SK-N-SH (cell line): ENCODE measurements around the gene DMGDH. TPM values are rescaled to one million over a fixed set of nuclear protein-coding genes. Genes with fewer than 3 reads are reported as not detected.

Experiments used
- CTCF ChIA-PET: fragments of 300-600, 350-600 bp; formaldehyde crosslinking; extraction: SDS; loops from one replicate; lab custom pipeline; 2021; lab: Yijun Ruan, JAX
- POLR2A ChIA-PET: fragments of 350-600 bp; sonication (Branson Sonifier 250); formaldehyde crosslinking; extraction: SDS; loops from one replicate; lab custom pipeline; 2020; ENCODE audit warnings: antibody characterized with exemption, inconsistent platforms; lab: Yijun Ruan, JAX
- DNase-seq: peaks from one replicate; pipeline ENCODE4 v3.0.0; 2012
- H2AFZ ChIP-seq: fragments of 200-600 bp; sonication (generic); 2 replicates; pipeline ENCODE4 v1.8.1; 2016; ENCODE audit warnings: antibody characterized with exemption, mild to moderate bottlenecking, low read depth
- H3F3A ChIP-seq: fragments of 200-600 bp; sonication (generic); replicated peaks from 2 replicates; pipeline ENCODE3; 2016; ENCODE audit warnings: antibody characterized with exemption, mild to moderate bottlenecking; ENCODE audit not compliant: insufficient read depth
- H3K27ac ChIP-seq, 2 experiments: fragments of 200-500 bp in 1 of 2; fragments of 200-600 bp in 1 of 2; sonication (Bioruptor generic) in 1 of 2; sonication (generic), shearing (Covaris generic) in 1 of 2; 2 replicates each; pipeline versions ENCODE4 v1.5.1 to v1.6.1; 2014 to 2016; ENCODE audit warnings: low read depth in 2 of 2, inconsistent platforms in 1 of 2, low read length in 1 of 2, mild to moderate bottlenecking in 1 of 2, mixed read lengths in 1 of 2
- H3K27me3 ChIP-seq: fragments of 200-600 bp; sonication (generic), shearing (Covaris generic); 2 replicates; pipeline ENCODE4 v1.6.1; 2016; ENCODE audit warnings: mixed run types; ENCODE audit not compliant: insufficient read depth
- H3K36me3 ChIP-seq, 2 experiments: fragments of 200-500 bp in 1 of 2; fragments of 200-600 bp in 1 of 2; sonication (Bioruptor generic) in 1 of 2; sonication (generic) in 1 of 2; replicated peaks in 1 of 2; 2 replicates each; pipeline versions ENCODE3 to v1.5.1; 2014 to 2016; ENCODE audit warnings: low read length in 1 of 2, mild to moderate bottlenecking in 1 of 2; ENCODE audit not compliant: insufficient read depth in 2 of 2, control insufficient read depth in 1 of 2
- H3K4me1 ChIP-seq, 2 experiments: fragments of 200-500 bp in 1 of 2; fragments of 200-600 bp in 1 of 2; sonication (Bioruptor generic) in 1 of 2; sonication (generic), shearing (Covaris generic) in 1 of 2; 2 replicates each; pipeline versions ENCODE4 v1.5.1 to v1.6.1; 2014 to 2016; ENCODE audit warnings: low read depth in 1 of 2, low read length in 1 of 2, mixed run types in 1 of 2; ENCODE audit not compliant: insufficient read depth in 2 of 2, control insufficient read depth in 1 of 2
- H3K4me2 ChIP-seq: fragments of 200-600 bp; sonication (generic), shearing (Covaris generic); 2 replicates; pipeline ENCODE4 v1.6.1; 2017; ENCODE audit warnings: mixed run types
- H3K4me3 ChIP-seq, 2 experiments: fragments of 200-500 bp in 1 of 2; fragments of 200-600 bp in 1 of 2; sonication (Bioruptor generic) in 1 of 2; sonication (generic), shearing (Covaris generic) in 1 of 2; 2 replicates each; pipeline versions ENCODE4 v1.5.1 to v1.8.1; 2014 to 2016; ENCODE audit warnings: low read depth in 2 of 2, inconsistent platforms in 1 of 2, low read length in 1 of 2, mild to moderate bottlenecking in 1 of 2, mixed read lengths in 1 of 2, moderate library complexity in 1 of 2
- H3K79me2 ChIP-seq: fragments of 200-600 bp; sonication (generic); 2 replicates; pipeline ENCODE4 v1.8.1; 2017; ENCODE audit warnings: mild to moderate bottlenecking; ENCODE audit not compliant: insufficient read depth
- H3K9ac ChIP-seq: fragments of 200-600 bp; sonication (generic); 2 replicates; pipeline ENCODE4 v1.6.1; 2017; ENCODE audit warnings: mixed run types
- H3K9me2 ChIP-seq: fragments of 200-600 bp; sonication (generic); 2 replicates; pipeline ENCODE4 v1.6.1; 2017; ENCODE audit warnings: mixed run types
- H3K9me3 ChIP-seq: fragments of 200-600 bp; sonication (generic); 2 replicates; pipeline ENCODE4 v1.6.1; 2017; ENCODE audit warnings: mixed run types, mild to moderate bottlenecking, moderate library complexity
- H4K20me1 ChIP-seq: fragments of 200-600 bp; sonication (generic); 2 replicates; pipeline ENCODE4 v1.6.1; 2017; ENCODE audit warnings: mild to moderate bottlenecking, mixed run types; ENCODE audit not compliant: insufficient read depth
- FOSL2 ChIP-seq: IDR thresholded peaks from 2 replicates; pipeline ENCODE4 v1.4.0; 2012; ENCODE audit warnings: low read depth, mild to moderate bottlenecking, moderate library complexity, borderline replicate concordance
- GATA2 ChIP-seq: sonication (generic); formaldehyde crosslinking; IDR thresholded peaks from 2 replicates; pipeline ENCODE4 v1.5.0; 2020; ENCODE audit warnings: mild to moderate bottlenecking, missing genetic modification reagents
- JUND ChIP-seq: IDR thresholded peaks from 2 replicates; pipeline ENCODE4 v1.4.0; 2012
- MXI1 ChIP-seq: IDR thresholded peaks from 2 replicates; pipeline ENCODE4 v1.6.1; 2012; ENCODE audit warnings: mild to moderate bottlenecking, low read depth, low read length, improper control_type of control experiment
- NRF1 ChIP-seq: IDR thresholded peaks from 2 replicates; pipeline ENCODE4 v1.6.1; 2012; ENCODE audit warnings: low read depth, mild to moderate bottlenecking, low read length
- RXRA ChIP-seq: IDR thresholded peaks from 2 replicates; pipeline ENCODE4 v1.4.0; 2012; ENCODE audit warnings: low read depth, mild to moderate bottlenecking, borderline replicate concordance
- SIN3A ChIP-seq: IDR thresholded peaks from 2 replicates; pipeline ENCODE4 v1.6.1; 2012; ENCODE audit warnings: low read depth, mild to moderate bottlenecking, low read length, moderate library complexity, borderline replicate concordance
- WGBS: methylation state at CpG from one replicate; pipeline ENCODE4 v1.1.6; 2017; ENCODE audit warnings: low lambda C conversion rate; 5-methylcytosine and 5-hydroxymethylcytosine counted together
- polyA plus RNA-seq, 3 experiments: library from polyadenylated mRNA; depleted of rRNA; stranded (reverse); fragments of >200 nt; gene quantifications; 2 replicates each; pipeline ENCODE4 v1.2.3, GENCODE V29; 2012
- TF ChIP-seq, protein P1 (sequence below): IDR thresholded peaks from 2 replicates; pipeline ENCODE4 v1.4.0; 2012; ENCODE audit warnings: low read depth, borderline replicate concordance

The DMGDH gene
- polyA plus RNA-seq, 1 of the 3 experiments (the other 2 are of a cell fraction) = 0.56 TPM

DNA sequence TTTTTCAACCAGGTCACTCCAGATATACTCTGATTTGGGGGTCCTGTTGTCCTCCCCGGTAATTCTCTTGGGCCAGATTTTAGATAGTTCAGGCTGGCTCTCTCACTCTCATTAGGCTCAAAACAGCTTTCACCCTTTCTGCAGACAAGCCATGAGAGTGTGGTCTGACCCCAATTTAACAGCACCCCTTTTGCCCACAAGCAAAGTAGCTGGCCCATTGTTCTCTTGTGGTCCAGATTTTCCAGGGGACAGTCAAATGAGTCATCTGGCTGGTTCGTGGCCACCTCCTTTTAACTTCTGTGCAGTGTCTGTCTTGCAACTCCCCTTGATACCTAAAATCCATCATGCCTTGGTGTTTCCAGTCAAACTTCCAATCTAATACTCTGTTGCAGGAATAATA, 16.6 kb upstream of the DMGDH start (continued):
- TF ChIP-seq, protein P1, sequence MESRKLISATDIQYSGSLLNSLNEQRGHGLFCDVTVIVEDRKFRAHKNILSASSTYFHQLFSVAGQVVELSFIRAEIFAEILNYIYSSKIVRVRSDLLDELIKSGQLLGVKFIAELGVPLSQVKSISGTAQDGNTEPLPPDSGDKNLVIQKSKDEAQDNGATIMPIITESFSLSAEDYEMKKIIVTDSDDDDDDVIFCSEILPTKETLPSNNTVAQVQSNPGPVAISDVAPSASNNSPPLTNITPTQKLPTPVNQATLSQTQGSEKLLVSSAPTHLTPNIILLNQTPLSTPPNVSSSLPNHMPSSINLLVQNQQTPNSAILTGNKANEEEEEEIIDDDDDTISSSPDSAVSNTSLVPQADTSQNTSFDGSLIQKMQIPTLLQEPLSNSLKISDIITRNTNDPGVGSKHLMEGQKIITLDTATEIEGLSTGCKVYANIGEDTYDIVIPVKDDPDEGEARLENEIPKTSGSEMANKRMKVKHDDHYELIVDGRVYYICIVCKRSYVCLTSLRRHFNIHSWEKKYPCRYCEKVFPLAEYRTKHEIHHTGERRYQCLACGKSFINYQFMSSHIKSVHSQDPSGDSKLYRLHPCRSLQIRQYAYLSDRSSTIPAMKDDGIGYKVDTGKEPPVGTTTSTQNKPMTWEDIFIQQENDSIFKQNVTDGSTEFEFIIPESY = no peak
- TF ChIP-seq NRF1 = no peak
- no peak for TF ChIP-seq RXRA

DNA sequence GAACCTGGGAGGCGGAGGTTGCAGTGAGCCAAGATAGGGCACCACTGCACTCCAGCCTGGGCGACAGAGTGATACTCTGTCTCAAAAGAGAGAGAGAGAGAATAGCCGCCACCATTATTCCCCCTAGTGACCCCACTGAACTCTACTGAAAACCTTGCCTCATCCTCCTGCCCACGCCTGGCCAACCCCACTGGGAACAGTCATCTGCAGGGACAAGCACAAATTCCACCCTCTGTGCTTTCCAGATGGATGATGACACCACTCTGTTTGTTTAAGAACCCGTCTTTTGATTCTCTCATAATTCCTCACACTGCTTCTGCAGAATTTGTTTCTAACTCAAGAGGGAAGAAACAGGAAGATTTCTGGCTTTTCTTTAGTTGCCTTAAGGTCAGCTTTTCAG, 12.3 kb upstream of the DMGDH start:
- Histone ChIP-seq H3K4me2 (no peak overlapping the region), H3K9ac (no peak overlapping the region), H3F3A (no peaks in the 10 kb centered on the region), H3K27ac (no peak overlapping the region), H3K27me3 (no peaks in the 10 kb centered on the region), H3K4me3 (no peak overlapping the region), H3K9me3 (no peaks in the 10 kb centered on the region), H3K79me2 (no peaks in the 10 kb centered on the region), H3K4me1 (no peaks in the 10 kb centered on the region), H3K9me2 (no peaks in the 10 kb centered on the region), H4K20me1 (no peaks in the 10 kb centered on the region), H2AFZ (no peak overlapping the region), H3K36me3 (no peaks in the 10 kb centered on the region)
- ChIA-PET POLR2A (no interaction called here), CTCF (interaction anchor here (1.0 to 4.8 kb wide), 3 partner anchors 8 to 57 kb away, joined by 4 to 18 read pairs (median 4); no protein-coding TSS in a partner anchor)
- TF ChIP-seq MXI1 = no peak
- no peak for TF ChIP-seq JUND
- 79% methylated on average over 5 of the region's 5 CpGs for WGBS
- DNase-seq = no peak

DNA sequence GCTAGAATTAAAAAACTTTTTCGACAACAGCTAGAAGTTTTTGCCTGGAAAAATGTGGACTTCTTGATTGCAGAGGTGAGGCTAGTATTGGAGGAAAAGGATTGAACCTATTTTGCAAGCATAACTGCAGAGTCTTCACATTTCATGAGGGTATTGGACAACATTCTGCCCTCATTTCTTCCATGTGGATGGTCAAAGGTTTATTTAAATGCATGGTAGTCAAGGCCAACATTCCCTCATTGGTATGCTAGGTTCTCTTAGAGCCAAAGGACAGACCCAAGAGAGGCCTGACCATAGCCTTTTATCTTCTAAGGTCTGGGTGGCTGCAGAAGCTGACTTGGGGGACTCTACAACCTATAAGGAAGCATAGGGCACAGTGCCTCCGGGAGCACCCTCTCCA, 11.3 kb upstream of the DMGDH start:
- 30% methylated on average over 1 of the region's 2 CpGs for WGBS
- no peak overlapping the region for H3K27ac ChIP-seq
- no peak overlapping the region for H2AFZ ChIP-seq
- H3K79me2 ChIP-seq = no peaks in the 10 kb centered on the region
- H3F3A ChIP-seq = no peaks in the 10 kb centered on the region
- H3K9me2 ChIP-seq = no peaks in the 10 kb centered on the region
- CTCF ChIA-PET = interaction anchor here (1.5 to 4.8 kb wide), 2 partner anchors 16 to 56 kb away, joined by 4 to 18 read pairs; no protein-coding TSS in a partner anchor
- no peaks in the 10 kb centered on the region for H3K27me3 ChIP-seq
- TF ChIP-seq GATA2 (CRISPR knock-in tag) = no peak
- TF ChIP-seq SIN3A = no peak
- TF ChIP-seq FOSL2 = no peak
- TF ChIP-seq, all 33 proteins: peak for 0
- Histone ChIP-seq H3K4me1 (no peaks in the 10 kb centered on the region; a peak in 1 of 4 replicates), H3K9ac (no peak overlapping the region), H3K4me2 (no peak overlapping the region), H4K20me1 (no peaks in the 10 kb centered on the region), H3K36me3 (no peaks in the 10 kb centered on the region), H3K9me3 (no peaks in the 10 kb centered on the region), H3K4me3 (no peak overlapping the region)
- DNase-seq = no peak
- POLR2A ChIA-PET = no interaction called here
